ENCODE measurements around the gene WDR36. TPM values are rescaled to one million over a fixed set of nuclear protein-coding genes. Genes with fewer than 3 reads are reported as not detected.

WDR36 gene
- polyA plus RNA-seq, 1 experiment = 8.5 TPM

DNA sequence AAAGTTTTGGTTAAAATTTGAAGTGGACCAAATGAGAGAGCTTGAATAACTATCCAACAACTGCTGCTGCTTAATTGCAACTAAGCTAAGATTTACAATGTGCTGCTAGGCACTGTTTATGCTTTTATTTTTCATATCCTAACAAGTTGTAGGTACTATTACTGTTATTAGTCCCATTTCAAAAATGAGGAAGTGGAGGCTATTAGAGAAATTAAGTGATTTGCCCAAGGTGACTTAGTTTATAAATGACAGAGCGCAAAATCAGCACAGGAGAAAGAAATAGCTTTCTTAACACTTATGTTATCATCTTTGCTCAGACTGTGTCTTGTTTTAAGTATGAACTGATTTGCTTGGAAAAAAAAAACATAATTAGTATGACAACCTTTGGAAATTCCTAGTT lies 23.1 kb downstream of the WDR36 start:
- no peak for DNase-seq (ENCODE audit: low read depth)
- H3K4me3 ChIP-seq (ENCODE audit: low read depth, low read length) = no peak overlapping the region
- no peaks in the 10 kb centered on the region for H3K27me3 ChIP-seq (ENCODE audit: control insufficient read depth, insufficient read depth, low read length)
- H3K36me3 ChIP-seq (ENCODE audit: control insufficient read depth, insufficient read depth, low read length) = no peaks in the 10 kb centered on the region; the same call in 1 of the 2 replicates
- POLR2A ChIA-PET = interaction anchor here (0.6 kb wide), 1 partner anchor 1097 kb away, joined by 4 read pairs; no protein-coding TSS in a partner anchor
- CTCF ChIA-PET = interaction anchor here (0.7 kb wide), 1 partner anchor 16 kb away, joined by 4 read pairs; no protein-coding TSS in a partner anchor
- TF ChIP-seq, protein P1, sequence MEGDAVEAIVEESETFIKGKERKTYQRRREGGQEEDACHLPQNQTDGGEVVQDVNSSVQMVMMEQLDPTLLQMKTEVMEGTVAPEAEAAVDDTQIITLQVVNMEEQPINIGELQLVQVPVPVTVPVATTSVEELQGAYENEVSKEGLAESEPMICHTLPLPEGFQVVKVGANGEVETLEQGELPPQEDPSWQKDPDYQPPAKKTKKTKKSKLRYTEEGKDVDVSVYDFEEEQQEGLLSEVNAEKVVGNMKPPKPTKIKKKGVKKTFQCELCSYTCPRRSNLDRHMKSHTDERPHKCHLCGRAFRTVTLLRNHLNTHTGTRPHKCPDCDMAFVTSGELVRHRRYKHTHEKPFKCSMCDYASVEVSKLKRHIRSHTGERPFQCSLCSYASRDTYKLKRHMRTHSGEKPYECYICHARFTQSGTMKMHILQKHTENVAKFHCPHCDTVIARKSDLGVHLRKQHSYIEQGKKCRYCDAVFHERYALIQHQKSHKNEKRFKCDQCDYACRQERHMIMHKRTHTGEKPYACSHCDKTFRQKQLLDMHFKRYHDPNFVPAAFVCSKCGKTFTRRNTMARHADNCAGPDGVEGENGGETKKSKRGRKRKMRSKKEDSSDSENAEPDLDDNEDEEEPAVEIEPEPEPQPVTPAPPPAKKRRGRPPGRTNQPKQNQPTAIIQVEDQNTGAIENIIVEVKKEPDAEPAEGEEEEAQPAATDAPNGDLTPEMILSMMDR (IDR thresholded peaks at IDR 0.05; ENCODE audit: insufficient read depth, low read depth, low read length) = no peak

DNA sequence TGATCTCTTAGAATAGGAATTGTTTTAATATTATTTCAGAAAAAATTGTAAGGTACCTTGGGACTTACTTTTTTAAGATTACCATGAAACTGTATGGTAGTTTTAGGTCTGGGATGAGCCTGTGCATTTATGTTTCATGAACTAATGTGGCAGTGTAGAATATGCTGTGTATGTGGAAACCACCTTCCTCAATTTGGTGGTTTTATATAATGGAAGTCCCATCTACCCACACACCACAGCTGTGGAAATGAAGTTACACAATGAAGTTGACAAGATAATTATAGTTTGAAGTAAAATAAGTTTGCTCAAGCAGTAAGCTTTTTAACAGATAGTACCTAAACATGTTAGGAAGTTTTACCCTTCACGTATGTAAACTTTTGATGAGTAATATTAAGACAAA lies 24.4 kb downstream of the WDR36 start:
- Histone ChIP-seq H3K36me3 (ENCODE audit: control insufficient read depth, insufficient read depth, low read length) (no peaks in the 10 kb centered on the region; the same call in 1 of the 2 replicates), H3K4me3 (ENCODE audit: low read depth, low read length) (no peak overlapping the region), H3K27me3 (ENCODE audit: control insufficient read depth, insufficient read depth, low read length) (no peaks in the 10 kb centered on the region)
- ChIA-PET CTCF (interaction anchor here (0.5 kb wide), 1 partner anchor 239 kb away, joined by 3 read pairs; no protein-coding TSS in a partner anchor), POLR2A (no interaction called here)
- DNase-seq (ENCODE audit: low read depth) = no peak
- TF ChIP-seq, protein P1 (IDR thresholded peaks at IDR 0.05; ENCODE audit: insufficient read depth, low read depth, low read length) = no peak

DNA sequence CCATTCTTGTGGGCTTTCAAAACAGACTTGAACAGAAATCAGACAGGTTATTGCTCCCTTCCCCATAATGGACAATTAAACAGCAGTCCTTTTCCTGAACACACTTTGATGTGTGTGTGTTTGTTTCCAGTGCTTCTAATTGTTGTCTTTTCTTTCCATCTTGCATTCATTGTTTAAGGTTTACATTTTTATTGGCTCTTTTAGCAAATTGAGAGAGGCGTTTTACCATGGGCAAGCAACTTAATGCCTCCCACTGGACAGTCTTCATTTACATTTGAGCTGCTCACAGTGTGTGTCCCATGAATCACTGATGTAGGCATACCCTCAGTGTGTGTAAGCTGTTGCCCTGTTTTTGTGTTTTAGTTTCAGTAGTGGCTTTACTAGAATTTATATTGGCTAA lies 25.0 kb downstream of the WDR36 start:
- POLR2A ChIA-PET = interaction anchor here (0.6 kb wide), 1 partner anchor 568 kb away, joined by 3 read pairs; no protein-coding TSS in a partner anchor

DNA sequence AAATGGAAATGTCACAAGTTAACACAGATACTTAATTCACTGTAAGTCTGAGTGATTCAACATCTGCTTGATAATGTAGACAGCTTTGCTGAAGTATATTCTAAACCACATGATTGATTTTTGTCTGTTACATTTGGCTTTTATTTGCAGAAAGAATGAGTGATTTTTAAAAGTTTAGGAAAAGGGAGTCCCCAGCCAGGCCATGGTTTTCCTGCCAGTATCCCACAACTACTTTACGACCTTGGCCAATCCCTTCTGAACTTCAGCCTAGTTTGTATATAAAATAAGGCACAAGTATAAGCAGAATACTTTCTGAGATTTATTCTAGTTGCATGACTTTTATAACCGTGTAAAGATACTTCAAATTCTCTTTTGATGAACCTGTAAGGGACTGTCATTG lies 27.1 kb downstream of the WDR36 start:
- Histone ChIP-seq H3K36me3 (ENCODE audit: control insufficient read depth, insufficient read depth, low read length) (no peaks in the 10 kb centered on the region), H3K27me3 (ENCODE audit: control insufficient read depth, insufficient read depth, low read length) (no peaks in the 10 kb centered on the region), H3K4me3 (ENCODE audit: low read depth, low read length) (no peak overlapping the region)
- no peak for DNase-seq (ENCODE audit: low read depth)
- POLR2A ChIA-PET = no interaction called here
- CTCF ChIA-PET = no interaction called here
- TF ChIP-seq, protein P1 (IDR thresholded peaks at IDR 0.05; ENCODE audit: insufficient read depth, low read depth, low read length) = no peak

More for the DNA sequence above, 25.0 kb downstream of the WDR36 start:
- CTCF ChIA-PET = interaction anchor here (0.5 kb wide), 1 partner anchor 239 kb away, joined by 3 read pairs; no protein-coding TSS in a partner anchor
- DNase-seq (ENCODE audit: low read depth) = no peak
- Histone ChIP-seq H3K27me3 (ENCODE audit: control insufficient read depth, insufficient read depth, low read length) (no peaks in the 10 kb centered on the region), H3K36me3 (ENCODE audit: control insufficient read depth, insufficient read depth, low read length) (no peaks in the 10 kb centered on the region; the same call in 1 of the 2 replicates), H3K4me3 (ENCODE audit: low read depth, low read length) (no peak overlapping the region)
- TF ChIP-seq, protein P1 (IDR thresholded peaks at IDR 0.05; ENCODE audit: insufficient read depth, low read depth, low read length) = no peak

DNA sequence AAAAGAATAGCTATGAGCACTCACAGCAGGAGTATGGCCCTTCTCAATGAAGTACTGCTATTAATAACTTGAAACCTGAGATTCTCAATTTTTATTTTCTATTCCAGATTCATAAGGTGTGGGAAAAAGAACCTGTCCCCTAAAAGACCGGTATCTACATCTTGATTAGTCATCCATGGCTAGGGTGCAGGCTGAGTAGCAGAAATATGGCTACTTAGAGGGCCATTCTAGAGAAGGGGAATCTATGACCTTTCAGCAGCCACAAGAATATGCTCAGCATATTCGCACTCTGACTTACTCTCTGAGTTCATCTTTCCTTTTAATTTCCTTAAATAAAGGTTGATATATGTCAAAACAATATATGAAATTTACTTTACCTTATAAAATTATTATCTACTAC lies 27.7 kb downstream of the WDR36 start:
- Histone ChIP-seq H3K36me3 (ENCODE audit: control insufficient read depth, insufficient read depth, low read length) (no peaks in the 10 kb centered on the region), H3K4me3 (ENCODE audit: low read depth, low read length) (no peak overlapping the region), H3K27me3 (ENCODE audit: control insufficient read depth, insufficient read depth, low read length) (no peaks in the 10 kb centered on the region)
- ChIA-PET CTCF (no interaction called here), POLR2A (no interaction called here)
- DNase-seq (ENCODE audit: low read depth) = no peak
- TF ChIP-seq, protein P1 (IDR thresholded peaks at IDR 0.05; ENCODE audit: insufficient read depth, low read depth, low read length) = no peak
